ENCODE results near the gene MOB3C. TPM values are rescaled to one million over a fixed set of nuclear protein-coding genes. Genes with fewer than 3 reads are reported as not detected.

Gene MOB3C
- total and polyA plus RNA-seq, 3 donors from 2014 or later = 8.3 to 16.0 (median 13.2) TPM

DNA sequence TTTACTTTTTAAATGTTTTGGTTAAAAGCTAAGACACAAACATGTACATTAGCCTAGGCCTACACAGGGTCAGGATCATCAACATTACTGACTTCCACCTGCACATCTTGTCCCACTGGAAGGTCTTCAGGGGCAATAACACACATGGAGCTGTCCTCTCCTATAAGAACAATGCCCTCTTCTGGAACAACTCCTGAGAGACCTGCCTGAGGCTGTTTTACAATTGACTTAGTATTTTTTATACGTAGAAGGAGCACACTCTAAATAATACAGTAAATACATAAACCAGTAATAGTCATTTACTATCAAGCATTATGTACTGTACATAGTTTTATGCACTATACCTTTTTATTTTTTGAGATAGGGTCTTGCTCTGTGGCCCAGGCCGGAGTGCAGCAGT lies 14.1 kb upstream of the MOB3C start:
- intact Hi-C loops (cut with DNase I; ENCODE audit: low total_unique reads) = no loop called here
- Histone ChIP-seq H3K4me3 (no peak overlapping the region), H3K9me3 (no peaks in the 10 kb centered on the region), H3K27me3 (no peaks in the 10 kb centered on the region), H3K36me3 (ENCODE audit: low read depth, missing control alignments) (no peaks in the 10 kb centered on the region), H3K27ac (no peak overlapping the region), H3K4me1 (no peaks in the 10 kb centered on the region)
- 82 to 91% methylated on average over 2 of the region's 2 CpGs for WGBS, 2 donors
- TF ChIP-seq, protein P1, sequence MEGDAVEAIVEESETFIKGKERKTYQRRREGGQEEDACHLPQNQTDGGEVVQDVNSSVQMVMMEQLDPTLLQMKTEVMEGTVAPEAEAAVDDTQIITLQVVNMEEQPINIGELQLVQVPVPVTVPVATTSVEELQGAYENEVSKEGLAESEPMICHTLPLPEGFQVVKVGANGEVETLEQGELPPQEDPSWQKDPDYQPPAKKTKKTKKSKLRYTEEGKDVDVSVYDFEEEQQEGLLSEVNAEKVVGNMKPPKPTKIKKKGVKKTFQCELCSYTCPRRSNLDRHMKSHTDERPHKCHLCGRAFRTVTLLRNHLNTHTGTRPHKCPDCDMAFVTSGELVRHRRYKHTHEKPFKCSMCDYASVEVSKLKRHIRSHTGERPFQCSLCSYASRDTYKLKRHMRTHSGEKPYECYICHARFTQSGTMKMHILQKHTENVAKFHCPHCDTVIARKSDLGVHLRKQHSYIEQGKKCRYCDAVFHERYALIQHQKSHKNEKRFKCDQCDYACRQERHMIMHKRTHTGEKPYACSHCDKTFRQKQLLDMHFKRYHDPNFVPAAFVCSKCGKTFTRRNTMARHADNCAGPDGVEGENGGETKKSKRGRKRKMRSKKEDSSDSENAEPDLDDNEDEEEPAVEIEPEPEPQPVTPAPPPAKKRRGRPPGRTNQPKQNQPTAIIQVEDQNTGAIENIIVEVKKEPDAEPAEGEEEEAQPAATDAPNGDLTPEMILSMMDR (IDR thresholded peaks at IDR 0.05) = no peak
- no peak for TF ChIP-seq POLR2A (IDR thresholded peaks at IDR 0.05)
- DNase-seq = no peak

DNA sequence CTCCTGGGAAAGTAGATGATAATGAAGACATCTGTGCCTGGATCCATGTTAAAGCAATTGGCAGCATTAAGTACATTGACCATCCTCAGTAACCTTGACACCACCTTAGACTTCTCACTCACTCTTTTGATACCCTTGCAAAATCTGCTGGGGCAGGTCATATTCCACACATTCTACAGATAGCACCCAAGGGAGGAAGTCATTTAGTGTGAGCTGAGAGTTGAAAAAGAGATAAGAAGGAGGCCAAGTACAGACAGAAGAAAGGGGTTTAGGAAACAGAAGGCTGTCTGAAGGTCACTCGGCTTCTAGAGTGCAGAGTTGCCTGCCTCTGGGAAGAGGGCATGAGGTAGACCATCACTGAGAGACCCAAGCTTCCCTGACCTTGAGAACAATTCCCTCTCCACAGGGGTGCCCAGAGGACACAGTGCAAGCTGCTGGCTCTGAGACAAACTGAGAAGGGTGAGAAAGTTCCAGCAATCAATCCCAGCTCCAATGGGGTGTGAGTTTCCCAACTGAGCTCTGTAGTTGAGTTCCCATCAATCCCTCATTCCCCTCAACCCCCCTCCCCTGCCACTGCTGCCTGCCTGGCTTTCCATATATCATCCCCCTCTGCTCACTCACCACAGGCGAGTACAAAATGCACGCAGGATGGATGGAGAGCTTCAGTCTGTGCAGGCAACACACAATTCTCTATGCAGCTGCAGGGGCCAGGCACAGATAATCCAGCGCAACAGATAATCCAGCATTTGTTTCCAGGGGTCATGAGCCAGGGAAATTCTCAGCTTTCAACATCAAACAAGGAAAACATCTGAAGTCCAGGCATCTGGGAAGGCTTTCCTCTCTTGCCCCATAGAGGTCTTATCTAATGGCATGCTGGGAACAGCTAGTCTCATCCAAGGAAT lies 7.4 kb upstream of the MOB3C start:
- Histone ChIP-seq H3K4me3 (no peak overlapping the region), H3K36me3 (ENCODE audit: low read depth, missing control alignments) (no peaks in the 10 kb centered on the region), H3K27me3 (no peaks in the 10 kb centered on the region), H3K4me1 (peaks cover 25% of the 10 kb centered on the region), H3K27ac (peak overlapping the region in 1 of 2 donors; percentile 36), H3K9me3 (no peaks in the 10 kb centered on the region)
- intact Hi-C loops (cut with DNase I; ENCODE audit: low total_unique reads) = no loop called here
- WGBS, 2 donors = 41 to 54% methylated on average over 4 of the region's 4 CpGs
- TF ChIP-seq, protein P1 (IDR thresholded peaks at IDR 0.05) = no peak
- peak; percentile 37 for DNase-seq

- WGBS, 2 donors = 30 to 50% methylated on average over 3 of the region's 3 CpGs
- H3K4me1 ChIP-seq = peaks cover 25% of the 10 kb centered on the region
- H3K27ac ChIP-seq = peak overlapping the region in 1 of 2 donors; percentile 45
- TF ChIP-seq, protein P1 (IDR thresholded peaks at IDR 0.05) = peak in 1 of 3 experiments; percentile 25
- no peak for TF ChIP-seq POLR2A (IDR thresholded peaks at IDR 0.05)
- H3K9me3 ChIP-seq = no peaks in the 10 kb centered on the region
- DNase-seq = peak; percentile 62
- no peaks in the 10 kb centered on the region for H3K27me3 ChIP-seq
- H3K4me3 ChIP-seq = no peak overlapping the region
- intact Hi-C loops (cut with DNase I; ENCODE audit: low total_unique reads) = no loop called here
- no peaks in the 10 kb centered on the region for H3K36me3 ChIP-seq (ENCODE audit: low read depth, missing control alignments)
These were observed 5.7 kb upstream of the MOB3C start for GRCh38 chr1:46622344-46622743.

GRCh38 chr1:46621930-46622329 lies 5.3 kb upstream of the MOB3C start:
- H3K27ac ChIP-seq = peak overlapping the region in 1 of 2 donors; percentile 45
- no peaks in the 10 kb centered on the region for H3K27me3 ChIP-seq
- no peak for DNase-seq
- H3K36me3 ChIP-seq (ENCODE audit: low read depth, missing control alignments) = no peaks in the 10 kb centered on the region
- no peak for TF ChIP-seq POLR2A (IDR thresholded peaks at IDR 0.05)
- TF ChIP-seq, protein P1 (IDR thresholded peaks at IDR 0.05) = no peak
- H3K9me3 ChIP-seq = no peaks in the 10 kb centered on the region
- no peak overlapping the region for H3K4me3 ChIP-seq
- intact Hi-C loops (cut with DNase I; ENCODE audit: low total_unique reads) = no loop called here
- peaks cover 25% of the 10 kb centered on the region for H3K4me1 ChIP-seq
- WGBS, 2 donors = 48 to 53% methylated on average over 7 of the region's 7 CpGs
